GM21723 (cell line): ENCODE measurements around the gene SCN4A.
"Not testable (repeated sequence)": the region's sequence is repeated elsewhere in the genome, so short reads cannot be mapped to it uniquely, and the experiment has no call there.

Source experiments
- ATAC-seq: cut with Tn5 transposase; IDR thresholded peaks from one replicate; pipeline ENCODE4 v1.9.1; 2021; ENCODE audit warnings: mild to moderate bottlenecking, moderate library complexity; ENCODE audit not compliant: unreplicated experiment

SCN4A gene

DNA sequence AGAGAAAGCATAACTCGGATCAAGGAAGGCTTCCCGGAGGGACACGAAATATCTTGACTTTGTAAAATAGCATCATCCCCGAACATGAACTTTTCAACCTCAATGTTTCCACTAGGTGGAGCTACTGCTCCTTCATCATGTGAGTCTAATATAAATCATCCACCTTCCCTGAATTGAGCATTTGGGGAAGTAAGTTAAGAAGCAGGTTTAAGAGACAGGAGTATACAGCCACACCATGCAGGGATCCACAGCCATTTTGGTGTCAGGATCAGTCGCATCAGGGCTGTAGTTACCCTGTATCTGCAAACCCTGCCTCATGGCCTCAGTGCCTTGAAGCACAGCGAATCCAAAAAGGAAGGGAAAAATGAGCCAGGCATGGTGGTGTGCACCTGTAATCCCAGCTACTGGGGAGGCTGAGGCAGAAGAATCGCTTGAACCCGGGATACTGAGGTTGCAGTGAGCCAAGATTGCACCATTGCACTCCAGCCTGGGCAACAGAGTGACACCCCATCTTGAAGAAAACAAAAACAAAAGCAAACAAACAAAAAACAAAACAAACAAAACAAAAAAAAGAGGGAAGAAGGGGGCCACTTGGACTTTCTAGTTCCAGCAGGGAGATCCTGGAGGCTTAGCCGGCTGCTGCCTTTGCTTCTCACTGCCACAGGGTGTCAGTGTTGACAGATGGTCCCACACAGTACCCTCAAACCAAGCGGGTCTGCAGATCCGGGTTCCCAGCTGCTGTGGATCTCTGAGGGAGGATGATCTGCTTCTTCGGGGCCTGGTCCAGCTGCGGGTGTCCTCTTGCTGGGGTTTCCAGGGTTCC, 83.5 kb downstream of the SCN4A start:
- not testable (repeated sequence) for ATAC-seq
